AG20443 (cell line): Measurements from ENCODE around the gene TMEM179B.
A peak's percentile ranks its signal among the peaks of the same experiment; 100 is the strongest.
"Not testable (repeated sequence)": the region's sequence is repeated elsewhere in the genome, so short reads cannot be mapped to it uniquely, and the experiment has no call there.

ENCODE experiments used
- DNase-seq: peaks from one replicate; pipeline ENCODE4 v3.0.0; 2012; ENCODE audit warnings: low spot score, mixed read lengths

TMEM179B gene

GRCh38 chr11:62787005-62787759, at the start of gene TMEM179B:
TSS of gene TMEM179B (plus strand) at chr11:62787402. CDS start at chr11:62787432, 30 bp downstream.
- peak; percentile 95 for DNase-seq

- DNase-seq: no peak
Measured at GRCh38 chr11:62747475-62748160, 39.6 kb upstream of the TMEM179B start.

GRCh38 chr11:62749931-62750330, 37.3 kb upstream of the TMEM179B start:
- not testable (repeated sequence) for DNase-seq

- DNase-seq: no peak
Measured at GRCh38 chr11:62752177-62752785, 34.9 kb upstream of the TMEM179B start.

GRCh38 chr11:62752994-62753735, 34.0 kb upstream of the TMEM179B start:
- no peak for DNase-seq

GRCh38 chr11:62753736-62754603, 33.2 kb upstream of the TMEM179B start, which contains the start of gene ZBTB3:
TSS of gene ZBTB3 (minus strand) at chr11:62754160. CDS start at chr11:62753664, 496 bp downstream.
- peak; percentile 96 for DNase-seq

- no peak for DNase-seq
Measured at GRCh38 chr11:62755086-62755615, 32.1 kb upstream of the TMEM179B start.

- DNase-seq: no peak
Measured at GRCh38 chr11:62757846-62758788, 29.1 kb upstream of the TMEM179B start.

- DNase-seq: not testable (repeated sequence)
Measured at GRCh38 chr11:62760867-62761227, 26.4 kb upstream of the TMEM179B start.

GRCh38 chr11:62770778-62771143, 16.4 kb upstream of the TMEM179B start:
- DNase-seq: peak; percentile 35

GRCh38 chr11:62771144-62772021, 15.8 kb upstream of the TMEM179B start, which contains the start of gene TAF6L:
TSS of gene TAF6L (plus strand) at chr11:62771396. CDS start at chr11:62775784, 4,388 bp downstream.
- DNase-seq: peak; percentile 96

GRCh38 chr11:62774407-62774806, 12.8 kb upstream of the TMEM179B start:
- DNase-seq: no peak

GRCh38 chr11:62775646-62776045, 11.6 kb upstream of the TMEM179B start:
- no peak for DNase-seq

GRCh38 chr11:62777389-62777788, 9.8 kb upstream of the TMEM179B start:
- DNase-seq: no peak

- no peak for DNase-seq
Measured at GRCh38 chr11:62778441-62778840, 8.8 kb upstream of the TMEM179B start.

GRCh38 chr11:62782753-62783152, 4.4 kb upstream of the TMEM179B start:
- DNase-seq: no peak

- peak; percentile 92 for DNase-seq
Measured at GRCh38 chr11:62786318-62787004, 741 bp upstream of the TMEM179B start.

- DNase-seq: no peak
Measured at GRCh38 chr11:62788991-62789390, 1.8 kb downstream of the TMEM179B start.
